ENCODE data around the gene FANCC.

FANCC gene

DNA sequence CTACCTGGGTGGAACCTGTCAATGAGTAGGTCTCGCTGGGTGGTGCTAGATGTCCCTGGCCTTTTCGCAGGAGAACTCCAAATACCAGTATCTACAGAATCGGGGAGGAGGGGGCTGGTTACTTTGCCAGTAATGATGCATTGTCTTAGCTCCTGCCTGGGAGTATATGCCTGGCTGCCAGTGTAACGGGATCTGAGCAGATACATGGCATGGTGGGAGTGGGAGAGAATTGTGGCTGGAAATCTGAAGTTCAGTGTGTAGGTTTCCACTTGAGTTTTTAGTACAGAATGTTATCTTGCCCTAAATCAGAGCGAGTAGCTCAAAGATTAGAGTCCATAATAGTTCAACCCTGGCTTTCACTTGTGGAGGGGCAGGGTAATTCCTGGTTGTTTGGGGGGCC lies 38.0 kb upstream of the FANCC start:
- no peak for DNase-seq (ENCODE audit: low spot score)
- TF ChIP-seq, protein P1, sequence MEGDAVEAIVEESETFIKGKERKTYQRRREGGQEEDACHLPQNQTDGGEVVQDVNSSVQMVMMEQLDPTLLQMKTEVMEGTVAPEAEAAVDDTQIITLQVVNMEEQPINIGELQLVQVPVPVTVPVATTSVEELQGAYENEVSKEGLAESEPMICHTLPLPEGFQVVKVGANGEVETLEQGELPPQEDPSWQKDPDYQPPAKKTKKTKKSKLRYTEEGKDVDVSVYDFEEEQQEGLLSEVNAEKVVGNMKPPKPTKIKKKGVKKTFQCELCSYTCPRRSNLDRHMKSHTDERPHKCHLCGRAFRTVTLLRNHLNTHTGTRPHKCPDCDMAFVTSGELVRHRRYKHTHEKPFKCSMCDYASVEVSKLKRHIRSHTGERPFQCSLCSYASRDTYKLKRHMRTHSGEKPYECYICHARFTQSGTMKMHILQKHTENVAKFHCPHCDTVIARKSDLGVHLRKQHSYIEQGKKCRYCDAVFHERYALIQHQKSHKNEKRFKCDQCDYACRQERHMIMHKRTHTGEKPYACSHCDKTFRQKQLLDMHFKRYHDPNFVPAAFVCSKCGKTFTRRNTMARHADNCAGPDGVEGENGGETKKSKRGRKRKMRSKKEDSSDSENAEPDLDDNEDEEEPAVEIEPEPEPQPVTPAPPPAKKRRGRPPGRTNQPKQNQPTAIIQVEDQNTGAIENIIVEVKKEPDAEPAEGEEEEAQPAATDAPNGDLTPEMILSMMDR (IDR thresholded peaks at IDR 0.05; ENCODE audit: borderline replicate concordance, control extremely low read depth, extremely low read depth, insufficient read depth, missing control alignments), result no peak
- in situ Hi-C loops (cut with MboI; ENCODE audit: low sequenced_read_pairs, unreplicated experiment), result no loop called here

DNA sequence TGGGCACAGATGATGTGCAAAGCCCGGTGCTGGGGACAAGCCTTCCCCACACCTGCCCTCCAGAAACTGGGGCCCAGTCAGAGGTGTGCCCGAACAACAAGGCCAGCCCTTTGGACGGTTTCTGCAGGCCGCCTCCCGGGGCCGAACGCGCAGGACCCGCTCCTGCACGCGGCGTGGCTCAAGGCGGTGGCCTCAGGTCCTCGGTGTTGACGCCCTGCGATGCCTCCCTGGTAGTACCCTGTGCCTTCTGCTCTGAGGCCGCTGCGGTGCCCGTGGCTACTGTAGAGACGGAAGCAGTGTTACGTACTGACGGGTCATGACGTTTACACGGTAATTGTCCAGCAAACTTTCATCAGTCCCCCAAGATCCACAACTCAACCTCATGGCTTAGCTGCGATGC lies 33.5 kb upstream of the FANCC start:
- in situ Hi-C loops (cut with MboI; ENCODE audit: low sequenced_read_pairs, unreplicated experiment), result no loop called here
- no peak for DNase-seq (ENCODE audit: low spot score)
- TF ChIP-seq, protein P1 (IDR thresholded peaks at IDR 0.05; ENCODE audit: borderline replicate concordance, control extremely low read depth, extremely low read depth, insufficient read depth, missing control alignments), result no peak

DNA sequence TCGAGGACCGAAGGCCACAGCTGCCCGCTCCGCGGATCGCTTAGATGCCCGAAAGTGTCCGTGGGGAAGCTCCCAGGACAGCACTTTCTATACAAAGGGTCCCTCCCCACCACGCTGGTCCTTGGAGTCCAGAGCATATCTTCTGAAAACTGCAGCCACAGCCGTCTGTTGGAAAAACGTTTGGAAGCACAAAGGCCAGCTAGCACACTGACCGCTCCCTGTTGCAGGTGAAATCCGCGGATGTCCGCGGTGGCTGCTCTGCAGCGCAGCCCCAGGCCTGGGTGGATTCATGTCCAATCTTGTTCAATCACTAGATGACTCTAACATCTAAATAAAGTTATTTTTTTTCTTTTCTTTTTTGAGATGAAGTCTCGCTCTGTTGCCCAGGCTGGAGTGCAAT lies 32.8 kb upstream of the FANCC start:
- in situ Hi-C loops (cut with MboI; ENCODE audit: low sequenced_read_pairs, unreplicated experiment), result no loop called here
- TF ChIP-seq, protein P1 (IDR thresholded peaks at IDR 0.05; ENCODE audit: borderline replicate concordance, control extremely low read depth, extremely low read depth, insufficient read depth, missing control alignments), result no peak

GRCh38 chr9:95349091-95350038 lies 31.9 kb upstream of the FANCC start:
- in situ Hi-C loops (cut with MboI; ENCODE audit: low sequenced_read_pairs, unreplicated experiment), result no loop called here
- TF ChIP-seq, protein P1 (IDR thresholded peaks at IDR 0.05; ENCODE audit: borderline replicate concordance, control extremely low read depth, extremely low read depth, insufficient read depth, missing control alignments), result no peak
- no peak for DNase-seq (ENCODE audit: low spot score)

More for the DNA sequence above, 32.8 kb upstream of the FANCC start:
- DNase-seq (ENCODE audit: low spot score), result no peak

DNA sequence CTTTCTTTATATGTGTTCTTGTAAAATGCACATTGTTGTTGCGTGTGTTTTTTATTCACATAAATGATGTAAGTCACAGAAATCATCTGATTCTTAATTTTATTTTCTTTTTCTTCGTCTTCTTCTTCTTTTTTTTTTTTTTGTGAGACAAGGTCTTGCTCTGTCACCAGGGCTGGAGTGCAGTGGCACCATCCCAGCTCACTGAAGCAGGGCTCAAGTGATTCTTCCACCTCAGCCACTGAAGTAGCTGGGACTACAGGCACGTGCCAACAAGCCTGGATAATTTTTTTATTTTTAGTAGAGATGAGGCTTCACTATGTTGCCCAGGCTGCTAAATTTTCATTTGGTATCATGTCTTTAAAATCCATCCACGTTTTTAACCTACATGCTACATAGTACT lies 28.5 kb upstream of the FANCC start:
- TF ChIP-seq, protein P1 (IDR thresholded peaks at IDR 0.05; ENCODE audit: borderline replicate concordance, control extremely low read depth, extremely low read depth, insufficient read depth, missing control alignments), result no peak
- no peak for DNase-seq (ENCODE audit: low spot score)
- in situ Hi-C loops (cut with MboI; ENCODE audit: low sequenced_read_pairs, unreplicated experiment), result no loop called here

- TF ChIP-seq, protein P1 (IDR thresholded peaks at IDR 0.05; ENCODE audit: borderline replicate concordance, control extremely low read depth, extremely low read depth, insufficient read depth, missing control alignments), result no peak
- in situ Hi-C loops (cut with MboI; ENCODE audit: low sequenced_read_pairs, unreplicated experiment), result no loop called here
- DNase-seq (ENCODE audit: low spot score), result no peak
These were observed 27.3 kb upstream of the FANCC start for GRCh38 chr9:95344735-95345325.
